ENCODE results near the gene UBE2D1. TPM values are rescaled to one million over a fixed set of nuclear protein-coding genes. Genes with fewer than 3 reads are reported as not detected.

The UBE2D1 gene
- total RNA-seq, 1 experiment from 2014 or later = 21.0 TPM

- H3K9me3 ChIP-seq (ENCODE audit: control insufficient read depth, insufficient read depth, low read depth, low read length) = no peaks in the 10 kb centered on the region
- H3K27ac ChIP-seq (ENCODE audit: low read length) = no peak overlapping the region
- BruUV-seq (replicated peaks) = no TSS peak
- H3K27me3 ChIP-seq (ENCODE audit: control insufficient read depth, insufficient read depth, low read length) = peaks cover 16% of the 10 kb centered on the region
- H3K4me1 ChIP-seq (ENCODE audit: control insufficient read depth, insufficient read depth, low read length) = no peaks in the 10 kb centered on the region
- TF ChIP-seq REST (IDR thresholded peaks at IDR 0.05; ENCODE audit: insufficient read depth in 1 of 2, low read depth in 2 of 2, low read length in 1 of 2) = no peak
- no peak for TF ChIP-seq TCF7L2 (IDR thresholded peaks at IDR 0.05; ENCODE audit: low read depth, low read length)
- no peak for TF ChIP-seq SIN3A (IDR thresholded peaks at IDR 0.05; ENCODE audit: borderline replicate concordance, insufficient read depth, low read depth, low read length)
- TF ChIP-seq CTCF (IDR thresholded peaks at IDR 0.05) = no peak
- no peak for TF ChIP-seq POLR2AphosphoS5 (IDR thresholded peaks at IDR 0.05; ENCODE audit: low read depth, low read length)
- intact Hi-C loops (cut with micrococcal nuclease; ENCODE audit: unreplicated experiment) (no loop called here), in situ Hi-C loops (cut with HindIII; ENCODE audit: low pct_unique_long_range_greater_than_20kb, low sequenced_read_pairs) (no loop called here)
- CTCF ChIA-PET = no interaction called here
- H3K36me3 ChIP-seq (ENCODE audit: control insufficient read depth, insufficient read depth, low read length) = no peaks in the 10 kb centered on the region
- POLR2A ChIA-PET = no interaction called here
- no peak for DNase-seq (ENCODE audit: low read depth, low spot score)
- no peak overlapping the region for H3K4me3 ChIP-seq (ENCODE audit: low read depth in 2 of 2, low read length in 2 of 2)
- ATAC-seq = no peak
Observed at GRCh38 chr10:58311026-58311425, 23.8 kb upstream of the UBE2D1 start.

- no TSS peak for BruUV-seq (replicated peaks)
- DNase-seq (ENCODE audit: low read depth, low spot score) = no peak
- H3K27me3 ChIP-seq (ENCODE audit: control insufficient read depth, insufficient read depth, low read length) = peaks cover 9% of the 10 kb centered on the region
- ATAC-seq = no peak
- no peak overlapping the region for H3K4me3 ChIP-seq (ENCODE audit: low read depth in 2 of 2, low read length in 2 of 2)
- no peaks in the 10 kb centered on the region for H3K4me1 ChIP-seq (ENCODE audit: control insufficient read depth, insufficient read depth, low read length)
- TF ChIP-seq TCF7L2 (IDR thresholded peaks at IDR 0.05; ENCODE audit: low read depth, low read length) = no peak
- TF ChIP-seq SIN3A (IDR thresholded peaks at IDR 0.05; ENCODE audit: borderline replicate concordance, insufficient read depth, low read depth, low read length) = no peak
- TF ChIP-seq REST (IDR thresholded peaks at IDR 0.05; ENCODE audit: insufficient read depth in 1 of 2, low read depth in 2 of 2, low read length in 1 of 2) = no peak
- TF ChIP-seq POLR2AphosphoS5 (IDR thresholded peaks at IDR 0.05; ENCODE audit: low read depth, low read length) = no peak
- no peak for TF ChIP-seq CTCF (IDR thresholded peaks at IDR 0.05)
- POLR2A ChIA-PET = no interaction called here
- H3K36me3 ChIP-seq (ENCODE audit: control insufficient read depth, insufficient read depth, low read length) = no peaks in the 10 kb centered on the region
- intact Hi-C loops (cut with micrococcal nuclease; ENCODE audit: unreplicated experiment) (no loop called here), in situ Hi-C loops (cut with HindIII; ENCODE audit: low pct_unique_long_range_greater_than_20kb, low sequenced_read_pairs) (no loop called here)
- no peak overlapping the region for H3K27ac ChIP-seq (ENCODE audit: low read length)
- CTCF ChIA-PET = no interaction called here
- no peaks in the 10 kb centered on the region for H3K9me3 ChIP-seq (ENCODE audit: control insufficient read depth, insufficient read depth, low read depth, low read length)
Observed at GRCh38 chr10:58316874-58317273, 17.9 kb upstream of the UBE2D1 start.

All from Panc1 (cell line).